ENCODE data around the gene CNOT8. TPM values are rescaled to one million over a fixed set of nuclear protein-coding genes. Genes with fewer than 3 reads are reported as not detected.

CNOT8 gene
- total RNA-seq, 2 donors from 2014 or later, result 44.6 to 48.8 TPM

DNA sequence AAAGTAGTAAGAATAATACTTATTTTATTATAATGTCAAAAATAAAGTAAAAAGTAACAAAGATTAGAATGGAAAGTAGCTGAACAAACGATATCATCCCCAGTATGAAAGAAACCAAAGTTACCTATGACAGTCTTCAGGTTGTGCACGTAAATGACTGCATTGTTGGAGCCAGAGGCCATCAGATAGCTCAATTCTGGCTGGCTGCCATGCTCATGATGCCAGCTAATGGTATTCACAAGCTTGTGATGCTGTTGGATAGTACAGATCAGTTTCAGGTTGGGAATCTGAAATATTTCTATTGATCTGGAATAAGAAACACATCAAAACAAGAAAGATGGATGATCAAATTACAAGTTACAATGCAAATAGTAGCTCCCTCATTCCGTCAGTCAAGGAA, 58.4 kb downstream of the CNOT8 start:
- H3K4me1 Mint-ChIP-seq, result no peaks in the 10 kb centered on the region
- H3K9me3 Mint-ChIP-seq, result no peaks in the 10 kb centered on the region
- no peak for DNase-seq
- H3K9me3 ChIP-seq (ENCODE audit: control insufficient read depth, low read length), result no peaks in the 10 kb centered on the region
- H3K36me3 Mint-ChIP-seq (ENCODE audit: low read depth), result peaks cover 53% of the 10 kb centered on the region
- TF ChIP-seq, protein P1, sequence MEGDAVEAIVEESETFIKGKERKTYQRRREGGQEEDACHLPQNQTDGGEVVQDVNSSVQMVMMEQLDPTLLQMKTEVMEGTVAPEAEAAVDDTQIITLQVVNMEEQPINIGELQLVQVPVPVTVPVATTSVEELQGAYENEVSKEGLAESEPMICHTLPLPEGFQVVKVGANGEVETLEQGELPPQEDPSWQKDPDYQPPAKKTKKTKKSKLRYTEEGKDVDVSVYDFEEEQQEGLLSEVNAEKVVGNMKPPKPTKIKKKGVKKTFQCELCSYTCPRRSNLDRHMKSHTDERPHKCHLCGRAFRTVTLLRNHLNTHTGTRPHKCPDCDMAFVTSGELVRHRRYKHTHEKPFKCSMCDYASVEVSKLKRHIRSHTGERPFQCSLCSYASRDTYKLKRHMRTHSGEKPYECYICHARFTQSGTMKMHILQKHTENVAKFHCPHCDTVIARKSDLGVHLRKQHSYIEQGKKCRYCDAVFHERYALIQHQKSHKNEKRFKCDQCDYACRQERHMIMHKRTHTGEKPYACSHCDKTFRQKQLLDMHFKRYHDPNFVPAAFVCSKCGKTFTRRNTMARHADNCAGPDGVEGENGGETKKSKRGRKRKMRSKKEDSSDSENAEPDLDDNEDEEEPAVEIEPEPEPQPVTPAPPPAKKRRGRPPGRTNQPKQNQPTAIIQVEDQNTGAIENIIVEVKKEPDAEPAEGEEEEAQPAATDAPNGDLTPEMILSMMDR (conservative IDR thresholded peaks at IDR 0.05), result no peak
- H3K27ac ChIP-seq (ENCODE audit: low read depth, low read length), result no peak overlapping the region
- no peaks in the 10 kb centered on the region for H3K4me1 ChIP-seq (ENCODE audit: control insufficient read depth, insufficient read depth, low read length)
- peaks cover 90% of the 10 kb centered on the region for H3K36me3 ChIP-seq (ENCODE audit: control insufficient read depth, insufficient read depth, low read length)
- H3K27me3 ChIP-seq (ENCODE audit: control insufficient read depth, insufficient read depth, low read length, poor library complexity, severe bottlenecking), result no peaks in the 10 kb centered on the region
- H3K27me3 Mint-ChIP-seq (ENCODE audit: insufficient read depth), result no peaks in the 10 kb centered on the region
- H3K27ac Mint-ChIP-seq, result no peak overlapping the region
- WGBS, 2 experiments (ENCODE audit: insufficient coverage in 1 of 2, insufficient read length in 1 of 2), result 94 to 100% methylated on average over 2 to 3 of the region's 3 CpGs
- H3K9ac ChIP-seq (ENCODE audit: extremely low read depth, low read length, poor library complexity, severe bottlenecking), result no peak overlapping the region
- H3K4me3 Mint-ChIP-seq, result no peak overlapping the region
- no peak overlapping the region for H3K4me3 ChIP-seq (ENCODE audit: low read length)

DNA sequence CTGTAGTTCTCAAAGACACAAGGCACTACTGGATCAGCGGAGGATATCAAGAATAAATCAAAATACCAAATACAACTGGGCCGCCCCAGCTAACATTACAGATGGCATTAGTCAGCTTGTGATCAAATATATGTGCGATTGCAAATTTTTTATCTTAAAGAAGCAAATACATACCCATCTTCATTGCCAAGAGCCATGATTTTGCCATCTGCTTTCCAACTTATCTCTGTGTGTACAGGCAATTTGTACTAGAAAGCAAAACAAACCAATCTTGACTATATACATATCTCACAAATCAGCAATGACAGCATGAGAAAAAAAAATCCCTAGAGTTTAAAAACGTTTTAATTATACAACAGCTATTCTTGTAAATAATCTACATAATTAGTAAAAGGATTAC, 59.3 kb downstream of the CNOT8 start:
- TF ChIP-seq, protein P1 (conservative IDR thresholded peaks at IDR 0.05), result no peak
- WGBS, 2 experiments (ENCODE audit: insufficient coverage in 1 of 2, insufficient read length in 1 of 2), result 93 to 95% methylated on average over 2 to 3 of the region's 4 CpGs
- H3K4me1 Mint-ChIP-seq, result no peaks in the 10 kb centered on the region
- no peaks in the 10 kb centered on the region for H3K9me3 Mint-ChIP-seq
- Histone ChIP-seq H3K4me3 (ENCODE audit: low read length) (no peak overlapping the region), H3K9ac (ENCODE audit: extremely low read depth, low read length, poor library complexity, severe bottlenecking) (no peak overlapping the region), H3K36me3 (ENCODE audit: control insufficient read depth, insufficient read depth, low read length) (peaks cover 82% of the 10 kb centered on the region), H3K4me1 (ENCODE audit: control insufficient read depth, insufficient read depth, low read length) (no peaks in the 10 kb centered on the region), H3K27ac (ENCODE audit: low read depth, low read length) (no peak overlapping the region), H3K9me3 (ENCODE audit: control insufficient read depth, low read length) (no peaks in the 10 kb centered on the region), H3K27me3 (ENCODE audit: control insufficient read depth, insufficient read depth, low read length, poor library complexity, severe bottlenecking) (no peaks in the 10 kb centered on the region)
- peaks cover 45% of the 10 kb centered on the region for H3K36me3 Mint-ChIP-seq (ENCODE audit: low read depth)
- no peak overlapping the region for H3K4me3 Mint-ChIP-seq
- no peak overlapping the region for H3K27ac Mint-ChIP-seq
- no peaks in the 10 kb centered on the region for H3K27me3 Mint-ChIP-seq (ENCODE audit: insufficient read depth)
- no peak for DNase-seq

DNA sequence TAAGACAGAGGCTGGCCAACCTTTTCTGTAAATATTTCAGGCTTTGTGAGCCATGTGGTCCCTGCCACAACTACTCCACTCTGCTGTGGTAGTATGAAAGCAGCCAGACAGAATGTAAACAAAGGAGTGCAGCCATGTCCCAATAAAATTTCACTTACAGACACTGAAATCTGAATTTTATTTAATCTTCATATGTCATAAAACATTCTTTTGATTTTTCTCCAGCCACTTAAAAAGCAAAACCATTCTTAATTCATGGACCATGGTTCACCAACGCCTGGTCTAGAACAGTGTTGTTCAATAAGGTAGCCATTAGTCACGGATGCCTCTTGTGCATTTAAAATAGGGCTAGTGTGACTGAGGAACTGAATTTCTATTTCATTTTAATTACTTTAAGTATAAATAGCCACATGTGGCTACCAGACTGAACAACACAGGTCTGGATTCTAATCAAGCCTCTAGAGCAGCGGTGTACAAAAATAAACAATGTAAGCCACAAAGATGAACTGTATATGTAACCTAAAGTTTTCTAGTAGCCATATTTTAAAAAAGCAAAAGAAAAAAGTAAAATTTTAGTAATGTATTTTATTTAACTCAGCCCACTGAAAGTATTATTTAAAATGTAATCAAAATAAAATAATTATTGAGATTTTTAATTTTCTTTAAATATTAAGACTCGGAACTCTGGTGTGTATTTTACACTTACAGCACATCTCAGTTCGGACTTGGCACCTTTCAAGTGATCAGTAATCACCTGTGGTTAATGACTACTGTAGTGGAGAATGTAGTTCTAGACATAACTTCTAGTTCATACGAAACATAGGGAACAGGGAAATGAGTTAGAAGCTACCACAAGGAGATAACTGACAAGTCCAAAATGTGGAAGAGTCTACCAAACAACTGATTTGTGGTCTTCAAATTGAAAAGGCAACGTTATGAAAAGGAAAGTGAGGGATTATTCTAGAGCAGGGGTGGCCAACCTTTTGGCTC, 65.3 kb downstream of the CNOT8 start:
- no peaks in the 10 kb centered on the region for H3K4me1 Mint-ChIP-seq
- TF ChIP-seq, protein P1 (conservative IDR thresholded peaks at IDR 0.05), result no peak
- Histone ChIP-seq H3K4me1 (ENCODE audit: control insufficient read depth, insufficient read depth, low read length) (no peaks in the 10 kb centered on the region), H3K9ac (ENCODE audit: extremely low read depth, low read length, poor library complexity, severe bottlenecking) (no peak overlapping the region), H3K9me3 (ENCODE audit: control insufficient read depth, low read length) (no peaks in the 10 kb centered on the region), H3K27ac (ENCODE audit: low read depth, low read length) (no peak overlapping the region), H3K36me3 (ENCODE audit: control insufficient read depth, insufficient read depth, low read length) (peaks cover 83% of the 10 kb centered on the region), H3K27me3 (ENCODE audit: control insufficient read depth, insufficient read depth, low read length, poor library complexity, severe bottlenecking) (no peaks in the 10 kb centered on the region), H3K4me3 (ENCODE audit: low read length) (no peak overlapping the region)
- 90 to 97% methylated on average over 4 to 7 of the region's 7 CpGs for WGBS, 2 experiments (ENCODE audit: insufficient coverage in 1 of 2, insufficient read length in 1 of 2)
- no peaks in the 10 kb centered on the region for H3K27me3 Mint-ChIP-seq (ENCODE audit: insufficient read depth)
- H3K9me3 Mint-ChIP-seq, result no peaks in the 10 kb centered on the region
- DNase-seq, result no peak
- H3K27ac Mint-ChIP-seq, result no peak overlapping the region
- H3K4me3 Mint-ChIP-seq, result no peak overlapping the region
- peaks cover 67% of the 10 kb centered on the region for H3K36me3 Mint-ChIP-seq (ENCODE audit: low read depth)

Small RNAs within 50 kb of the gene (microRNA-seq; reads per million reads assigned to microRNA genes)
- not detected for gene MIR378H (ENCODE audit: borderline microRNAs expressed)

Other genes with a start within 250 kb of the CNOT8 start
- gene LARP1, start 103.2 kb upstream of the CNOT8 start, total RNA-seq, result 100 to 1,000 TPM; 193 to 273 TPM
- 1 to 10 TPM; 2.3 to 6.2 TPM for gene FAXDC2, start 8.0 kb upstream of the CNOT8 start, total RNA-seq
- 10 to 100 TPM; 25.6 to 26.4 TPM for gene GEMIN5, start 79.6 kb downstream of the CNOT8 start, total RNA-seq
- 10 to 100 TPM; 84.3 to 96.6 TPM for gene MRPL22, start 82.4 kb downstream of the CNOT8 start, total RNA-seq
- gene KIF4B, start 155.1 kb downstream of the CNOT8 start, total RNA-seq, result under 1 TPM in 1 of 2 donors, not detected in 1; 0.18 TPM

Measured in endodermal cell (in vitro differentiated cells).